HEK293T (cell line): ENCODE data around the gene SYNJ2.

Source experiments
- CTCF ChIA-PET: fragments of 350-600 bp; formaldehyde crosslinking; extraction: SDS; loops from one replicate; lab custom pipeline; 2021; ENCODE audit warnings: antibody characterized with exemption, inconsistent platforms; lab: Yijun Ruan, JAX
- POLR2A ChIA-PET: fragments of 350-600 bp; formaldehyde crosslinking; extraction: SDS; loops from one replicate; lab custom pipeline; 2020; ENCODE audit warnings: antibody characterized with exemption, inconsistent platforms; lab: Yijun Ruan, JAX
- DNase-seq: peaks from one replicate; pipeline ENCODE4 v3.0.0; 2012; ENCODE audit warnings: mixed read lengths; ENCODE audit errors: extremely low spot score
- ARNT ChIP-seq: fragments of 450-650 bp; IDR thresholded peaks from 2 replicates; pipeline ENCODE4 v1.6.1; 2017; ENCODE audit warnings: mild to moderate bottlenecking
- BHLHE40 ChIP-seq: fragments of 450-650 bp; IDR thresholded peaks from 2 replicates; pipeline ENCODE4 v1.6.1; 2016; ENCODE audit warnings: mild to moderate bottlenecking, moderate library complexity, borderline replicate concordance
- CTBP1 ChIP-seq: fragments of 450-650 bp; IDR thresholded peaks from 2 replicates; pipeline ENCODE4 v1.6.1; 2016; ENCODE audit warnings: borderline replicate concordance
- ELF4 ChIP-seq: fragments of 450-650 bp; IDR thresholded peaks from 2 replicates; pipeline ENCODE4 v1.6.1; 2017; ENCODE audit warnings: antibody characterized with exemption
- FOXA1 ChIP-seq: fragments of 450-650 bp; IDR thresholded peaks from 2 replicates; pipeline ENCODE4 v1.6.1; 2016; ENCODE audit warnings: mild to moderate bottlenecking
- FOXK2 ChIP-seq: fragments of 450-650 bp; IDR thresholded peaks from 2 replicates; pipeline ENCODE4 v1.6.1; 2016; ENCODE audit warnings: mild to moderate bottlenecking
- FOXM1 ChIP-seq: fragments of 450-650 bp; IDR thresholded peaks from 2 replicates; pipeline ENCODE4 v1.6.1; 2017; ENCODE audit warnings: mild to moderate bottlenecking, borderline replicate concordance
- HDGF ChIP-seq: fragments of 450-650 bp; IDR thresholded peaks from 2 replicates; pipeline ENCODE4 v1.6.1; 2017; ENCODE audit warnings: antibody characterized with exemption, borderline replicate concordance
- L3MBTL2 ChIP-seq: fragments of 450-650 bp; conservative IDR thresholded peaks from 2 replicates; pipeline ENCODE4 v1.6.1; 2016; ENCODE audit warnings: mild to moderate bottlenecking
- LEF1 ChIP-seq: fragments of 450-650 bp; IDR thresholded peaks from 2 replicates; pipeline ENCODE4 v1.6.1; 2017; ENCODE audit warnings: mild to moderate bottlenecking, borderline replicate concordance
- NFRKB ChIP-seq: fragments of 450-650 bp; IDR thresholded peaks from 2 replicates; pipeline ENCODE4 v1.6.1; 2016; ENCODE audit warnings: mild to moderate bottlenecking, moderate library complexity
- SP1 ChIP-seq: fragments of 450-650 bp; IDR thresholded peaks from 2 replicates; pipeline ENCODE4 v1.6.1; 2017
- SUZ12 ChIP-seq: fragments of 450-650 bp; IDR thresholded peaks from 2 replicates; pipeline ENCODE4 v1.6.1; 2016; ENCODE audit warnings: mild to moderate bottlenecking
- TARDBP ChIP-seq: fragments of 450-650 bp; IDR thresholded peaks from 2 replicates; pipeline ENCODE4 v1.6.1; 2016
- ZNF384 ChIP-seq: fragments of 450-650 bp; IDR thresholded peaks from 2 replicates; pipeline ENCODE4 v1.6.1; 2016
- TF ChIP-seq, protein P1 (sequence below): fragments of 450-650 bp; IDR thresholded peaks from 2 replicates; pipeline ENCODE4 v1.6.1; 2016

SYNJ2 gene

DNA sequence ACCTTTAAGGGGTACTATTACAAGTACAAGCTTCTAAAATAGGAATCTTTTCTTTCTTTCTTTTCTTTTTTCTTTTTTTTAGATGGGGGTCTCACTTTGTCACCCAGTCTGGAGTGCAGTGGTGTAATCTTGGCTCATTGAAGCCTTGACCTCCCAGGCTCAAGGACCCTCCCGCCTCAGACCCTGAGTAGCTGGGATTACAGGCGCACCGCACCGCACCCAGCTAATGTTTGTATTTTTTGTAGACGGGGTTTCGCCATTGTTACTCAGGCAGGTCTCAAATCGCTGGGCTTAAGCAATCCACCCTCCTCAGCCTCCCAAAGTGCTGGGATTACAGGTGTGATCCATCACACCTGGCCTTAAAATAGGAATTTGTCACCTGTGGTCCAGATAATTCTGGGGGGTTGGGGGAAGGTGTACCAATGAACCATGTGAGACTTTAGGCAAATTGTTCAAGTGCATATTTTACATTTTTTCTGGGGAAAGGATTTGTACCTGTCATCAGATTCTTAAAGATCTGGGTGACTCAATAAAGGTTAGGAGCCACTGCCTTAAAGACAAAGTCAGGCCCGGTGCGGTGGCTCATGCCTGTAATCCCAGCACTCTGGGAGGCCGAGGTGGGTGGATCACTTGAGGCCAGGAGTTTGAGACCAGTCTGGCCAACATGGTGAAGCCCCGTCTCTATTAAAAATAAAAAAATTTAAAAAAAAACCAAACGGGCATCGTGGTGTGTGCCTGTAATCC is 19.7 kb upstream of the SYNJ2 start:
- ChIA-PET POLR2A (no interaction called here), CTCF (no interaction called here)
- DNase-seq: no peak
- TF ChIP-seq ARNT (no peak), TARDBP (no peak), FOXA1 (no peak)

- POLR2A ChIA-PET: no interaction called here
- no peak for TF ChIP-seq FOXM1
- TF ChIP-seq ZNF384: no peak
- TF ChIP-seq SUZ12: no peak
- TF ChIP-seq FOXK2: no peak
- no peak for TF ChIP-seq ELF4
- TF ChIP-seq, protein P1, sequence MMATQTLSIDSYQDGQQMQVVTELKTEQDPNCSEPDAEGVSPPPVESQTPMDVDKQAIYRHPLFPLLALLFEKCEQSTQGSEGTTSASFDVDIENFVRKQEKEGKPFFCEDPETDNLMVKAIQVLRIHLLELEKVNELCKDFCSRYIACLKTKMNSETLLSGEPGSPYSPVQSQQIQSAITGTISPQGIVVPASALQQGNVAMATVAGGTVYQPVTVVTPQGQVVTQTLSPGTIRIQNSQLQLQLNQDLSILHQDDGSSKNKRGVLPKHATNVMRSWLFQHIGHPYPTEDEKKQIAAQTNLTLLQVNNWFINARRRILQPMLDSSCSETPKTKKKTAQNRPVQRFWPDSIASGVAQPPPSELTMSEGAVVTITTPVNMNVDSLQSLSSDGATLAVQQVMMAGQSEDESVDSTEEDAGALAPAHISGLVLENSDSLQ: no peak
- TF ChIP-seq CTBP1: no peak
- no peak for TF ChIP-seq SP1
- no peak for DNase-seq
- CTCF ChIA-PET: interaction anchor here (0.7 kb wide), 1 partner anchor 16 kb away, joined by 3 read pairs; no protein-coding TSS in a partner anchor
Observed at GRCh38 chr6:157962601-157963302, 18.9 kb upstream of the SYNJ2 start.

- DNase-seq: no peak
- ChIA-PET CTCF (interaction anchor here (1.2 kb wide), 1 partner anchor 62 kb away, joined by 6 read pairs; no protein-coding TSS in a partner anchor), POLR2A (no interaction called here)
- no peak for TF ChIP-seq NFRKB
- TF ChIP-seq L3MBTL2: no peak
- TF ChIP-seq FOXA1: no peak
- TF ChIP-seq FOXK2: no peak
- TF ChIP-seq FOXM1: no peak
- TF ChIP-seq BHLHE40: no peak
- no peak for TF ChIP-seq CTBP1
- no peak for TF ChIP-seq SP1
- TF ChIP-seq ELF4: no peak
- TF ChIP-seq TARDBP: no peak
- TF ChIP-seq LEF1: no peak
- no peak for TF ChIP-seq HDGF
- TF ChIP-seq ARNT: no peak
- TF ChIP-seq ZNF384: no peak
- TF ChIP-seq, protein P1: no peak
- TF ChIP-seq SUZ12: no peak
Observed at GRCh38 chr6:157964100-157964499, 17.6 kb upstream of the SYNJ2 start.

GRCh38 chr6:157965387-157965786 is 16.3 kb upstream of the SYNJ2 start:
- ChIA-PET POLR2A (no interaction called here), CTCF (no interaction called here)
- DNase-seq: no peak
- TF ChIP-seq BHLHE40 (no peak), ARNT (no peak), FOXA1 (no peak), L3MBTL2 (no peak), HDGF (no peak), SUZ12 (no peak), LEF1 (no peak), ZNF384 (no peak), TARDBP (no peak), CTBP1 (no peak), ELF4 (no peak), FOXM1 (no peak), FOXK2 (no peak), SP1 (no peak), NFRKB (no peak)
- TF ChIP-seq, protein P1: no peak

DNA sequence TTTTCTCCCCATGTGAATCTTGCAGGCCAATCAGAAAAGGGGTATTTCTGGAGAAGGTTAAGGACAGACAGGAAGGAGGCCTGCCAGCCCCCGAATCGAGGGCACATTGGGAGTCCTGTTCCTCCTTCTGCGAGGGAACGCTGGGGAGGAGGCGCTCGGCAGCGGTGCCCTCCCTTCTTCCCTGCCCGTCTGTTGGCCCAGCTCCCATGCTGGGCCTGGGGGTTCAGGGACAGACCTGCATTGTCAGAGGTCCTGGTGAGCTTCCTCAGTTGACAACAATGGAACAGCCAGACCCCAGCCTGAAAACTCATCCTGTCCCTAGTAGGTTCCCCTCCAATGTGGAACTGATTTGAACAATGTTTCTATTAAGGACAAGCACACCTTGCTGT is 15.1 kb upstream of the SYNJ2 start:
- POLR2A ChIA-PET: no interaction called here
- CTCF ChIA-PET: no interaction called here
- no peak for DNase-seq

More for the DNA sequence above, 15.1 kb upstream of the SYNJ2 start:
- TF ChIP-seq FOXM1 (no peak), TARDBP (no peak), SP1 (no peak), FOXK2 (no peak), FOXA1 (no peak), BHLHE40 (no peak), ZNF384 (no peak), SUZ12 (no peak), HDGF (no peak), CTBP1 (no peak), L3MBTL2 (no peak), ARNT (no peak), NFRKB (no peak), LEF1 (no peak)
- TF ChIP-seq, protein P1: no peak
